ENCODE measurements around the gene KLK2.
"Not testable (repeated sequence)": the region's sequence is repeated elsewhere in the genome, so short reads cannot be mapped to it uniquely, and the experiment has no call there.

Gene KLK2

GRCh38 chr19:50893047-50893736 lies 20.0 kb downstream of the KLK2 start:
- peak in 1 of 2 experiments; percentile 23 for DNase-seq
- TF ChIP-seq GATA1 (IDR thresholded peaks at IDR 0.05; ENCODE audit: low read depth, low read length) = no peak
- TF ChIP-seq POLR2A (IDR thresholded peaks at IDR 0.05; ENCODE audit: low read length) = no peak

- TF ChIP-seq POLR2A (IDR thresholded peaks at IDR 0.05; ENCODE audit: low read length) (no peak), GATA1 (IDR thresholded peaks at IDR 0.05; ENCODE audit: low read depth, low read length) (no peak)
- DNase-seq = no peak
Observed at GRCh38 chr19:50894478-50895356, 21.5 kb downstream of the KLK2 start.

GRCh38 chr19:50896089-50896590 lies 22.9 kb downstream of the KLK2 start:
- not testable (repeated sequence) for DNase-seq

GRCh38 chr19:50896591-50897190 lies 23.5 kb downstream of the KLK2 start:
- DNase-seq = peak in 1 of 2 experiments; percentile 41
- TF ChIP-seq GATA1 (IDR thresholded peaks at IDR 0.05; ENCODE audit: low read depth, low read length) = no peak
- no peak for TF ChIP-seq POLR2A (IDR thresholded peaks at IDR 0.05; ENCODE audit: low read length)

- no peak for TF ChIP-seq POLR2A (IDR thresholded peaks at IDR 0.05; ENCODE audit: low read length)
- no peak for TF ChIP-seq GATA1 (IDR thresholded peaks at IDR 0.05; ENCODE audit: low read depth, low read length)
- no peak for DNase-seq
Observed at GRCh38 chr19:50897191-50897607, 24.0 kb downstream of the KLK2 start.

GRCh38 chr19:50897612-50898011 lies 24.4 kb downstream of the KLK2 start:
- TF ChIP-seq GATA1 (IDR thresholded peaks at IDR 0.05; ENCODE audit: low read depth, low read length) (no peak), POLR2A (IDR thresholded peaks at IDR 0.05; ENCODE audit: low read length) (no peak)
- no peak for DNase-seq

- DNase-seq = no peak
- TF ChIP-seq GATA1 (IDR thresholded peaks at IDR 0.05; ENCODE audit: low read depth, low read length) (no peak), POLR2A (IDR thresholded peaks at IDR 0.05; ENCODE audit: low read length) (no peak)
Observed at GRCh38 chr19:50898018-50898417, 24.8 kb downstream of the KLK2 start.

GRCh38 chr19:50899569-50899968 lies 26.3 kb downstream of the KLK2 start:
- TF ChIP-seq GATA1 (IDR thresholded peaks at IDR 0.05; ENCODE audit: low read depth, low read length) (no peak), POLR2A (IDR thresholded peaks at IDR 0.05; ENCODE audit: low read length) (no peak)
- DNase-seq = no peak

- TF ChIP-seq GATA1 (IDR thresholded peaks at IDR 0.05; ENCODE audit: low read depth, low read length) = no peak
Observed at GRCh38 chr19:50902640-50903039, 29.4 kb downstream of the KLK2 start.

GRCh38 chr19:50906217-50906616 lies 33.0 kb downstream of the KLK2 start:
- peak; percentile 34 to 55 for DNase-seq

More at GRCh38 chr19:50902640-50903039, 29.4 kb downstream of the KLK2 start:
- no peak for DNase-seq

GRCh38 chr19:50908336-50908735 lies 35.1 kb downstream of the KLK2 start:
- no peak for DNase-seq
- TF ChIP-seq POLR2A (IDR thresholded peaks at IDR 0.05; ENCODE audit: low read length) (no peak), GATA1 (IDR thresholded peaks at IDR 0.05; ENCODE audit: low read depth, low read length) (no peak)

More at GRCh38 chr19:50906217-50906616, 33.0 kb downstream of the KLK2 start:
- no peak for TF ChIP-seq POLR2A (IDR thresholded peaks at IDR 0.05; ENCODE audit: low read length)
- no peak for TF ChIP-seq GATA1 (IDR thresholded peaks at IDR 0.05; ENCODE audit: low read depth, low read length)

GRCh38 chr19:50909240-50910070 lies 36.2 kb downstream of the KLK2 start:
- DNase-seq = peak; percentile 43 to 69
- TF ChIP-seq POLR2A (IDR thresholded peaks at IDR 0.05; ENCODE audit: low read length) = no peak
- no peak for TF ChIP-seq GATA1 (IDR thresholded peaks at IDR 0.05; ENCODE audit: low read depth, low read length)

GRCh38 chr19:50910722-50911121 lies 37.5 kb downstream of the KLK2 start:
- DNase-seq = no peak
- TF ChIP-seq POLR2A (IDR thresholded peaks at IDR 0.05; ENCODE audit: low read length) = no peak
- TF ChIP-seq GATA1 (IDR thresholded peaks at IDR 0.05; ENCODE audit: low read depth, low read length) = no peak
